A549 (cell line): ENCODE results near the gene NDUFB8. TPM values are rescaled to one million over a fixed set of nuclear protein-coding genes. Genes with fewer than 3 reads are reported as not detected.
A peak's percentile ranks its signal among the peaks of the same experiment; 100 is the strongest.

Experiments
- ATAC-seq, 2 experiments: fragments of 200-7000 bp in 1 of 2; fragments of >200 bp in 1 of 2; cut with Nextera tagmentation in 1 of 2; cut with Tn5 transposase in 1 of 2; 3 replicates each; pipeline versions ENCODE4 v1.8.0 to v1.9.1; 2018 to 2020; ENCODE audit warnings: mild to moderate bottlenecking in 1 of 2, moderate library complexity in 1 of 2
- CTCF ChIA-PET: fragments of 300-600 bp; sonication (Branson Sonifier 250); formaldehyde crosslinking; extraction: SDS; loops from one replicate; lab custom pipeline; 2021; ENCODE audit warnings: antibody characterized with exemption, inconsistent platforms; lab: Yijun Ruan, JAX
- POLR2A ChIA-PET: fragments of 350-600 bp; formaldehyde crosslinking; extraction: SDS; loops from one replicate; lab custom pipeline; 2021; ENCODE audit warnings: antibody characterized with exemption, inconsistent platforms; lab: Yijun Ruan, JAX
- DNase-seq, 2 experiments: peaks; one replicate each; pipeline versions ENCODE4 v3.0.0 to v3.0.0-alpha.2; 2011 to 2016; ENCODE audit warnings: low read depth in 1 of 2, low spot score in 1 of 2
- FAIRE-seq: peaks from 2 replicates; lab custom pipeline; 2011; peaks lifted over from hg19 to GRCh38; lab: Jason Lieb, UNC
- H3K27ac ChIP-seq, 2 experiments: fragments of >200 bp; sonication (Bioruptor Twin); formaldehyde crosslinking; 3 replicates each; pipeline ENCODE4 v1.5.1; 2016 to 2017
- H3K4me1 ChIP-seq: fragments of >200 bp; sonication (Bioruptor Twin); formaldehyde crosslinking; 3 replicates; pipeline ENCODE4 v1.6.1; 2016
- H3K4me2 ChIP-seq: fragments of >200 bp; sonication (Bioruptor Twin); formaldehyde crosslinking; 3 replicates; pipeline ENCODE4 v1.6.1; 2016
- H3K4me3 ChIP-seq: fragments of >200 bp; sonication (Bioruptor Twin); formaldehyde crosslinking; 3 replicates; pipeline ENCODE4 v1.5.1; 2016
- H3K9me3 ChIP-seq: fragments of >200 bp; sonication (Bioruptor Twin); formaldehyde crosslinking; 3 replicates; pipeline ENCODE4 v1.6.1; 2016
- ATOH8 ChIP-seq: fragments of 250-450 bp; sonication (Bioruptor Pico); IDR thresholded peaks from 2 replicates; pipeline ENCODE4 v1.5.0; 2020; ENCODE audit warnings: low read depth, mild to moderate bottlenecking, moderate library complexity
- CHD2 ChIP-seq: fragments of 150-350 bp; IDR thresholded peaks from 2 replicates; pipeline ENCODE4 v1.6.1; 2014; ENCODE audit warnings: low read length; ENCODE audit not compliant: partially characterized antibody
- ESRRA ChIP-seq: fragments of 150-350 bp; IDR thresholded peaks from 2 replicates; pipeline ENCODE4 v1.6.1; 2014; ENCODE audit warnings: mild to moderate bottlenecking, low read length, borderline replicate concordance
- FOXS1 ChIP-seq: fragments of 250-450 bp; sonication (Bioruptor Pico); IDR thresholded peaks from 2 replicates; pipeline ENCODE4 v1.5.0; 2020; ENCODE audit warnings: mild to moderate bottlenecking, moderate library complexity
- GATA3 ChIP-seq: IDR thresholded peaks from 2 replicates; pipeline ENCODE4 v1.6.1; 2012; ENCODE audit warnings: borderline replicate concordance
- HMGXB4 ChIP-seq: fragments of 250-450 bp; sonication (Bioruptor Pico); IDR thresholded peaks from 2 replicates; pipeline ENCODE4 v1.5.0; 2021; ENCODE audit warnings: mild to moderate bottlenecking, moderate library complexity, borderline replicate concordance
- JUNB ChIP-seq: fragments of >200 bp; sonication (Bioruptor Twin); formaldehyde crosslinking; IDR thresholded peaks from 2 replicates; pipeline ENCODE4 v1.6.1; 2016
- KDM5A ChIP-seq: fragments of 200-600 bp; sonication (generic); IDR thresholded peaks from 2 replicates; pipeline ENCODE4 v1.6.1; 2016; ENCODE audit warnings: antibody characterized with exemption, mild to moderate bottlenecking
- MAX ChIP-seq: IDR thresholded peaks from 2 replicates; pipeline ENCODE4 v1.6.1; 2012
- RCOR1 ChIP-seq: fragments of 150-350 bp; IDR thresholded peaks from 2 replicates; pipeline ENCODE4 v1.6.1; 2014; ENCODE audit warnings: antibody characterized with exemption, low read length, low read depth
- SMC3 ChIP-seq: fragments of >200 bp; sonication (Bioruptor Twin); formaldehyde crosslinking; IDR thresholded peaks from 3 replicates; pipeline ENCODE4 v1.6.1; 2018; ENCODE audit warnings: inconsistent platforms
- SREBF2 ChIP-seq: fragments of 450-650 bp; IDR thresholded peaks from 2 replicates; pipeline ENCODE4 v1.6.1; 2014; ENCODE audit warnings: mild to moderate bottlenecking, moderate library complexity
- ZFP36 ChIP-seq: fragments of 450-650 bp; IDR thresholded peaks from 2 replicates; pipeline ENCODE4 v1.6.1; 2014; ENCODE audit warnings: borderline replicate concordance; ENCODE audit not compliant: partially characterized antibody
- ZNF302 ChIP-seq: fragments of 250-450 bp; sonication (Bioruptor Pico); IDR thresholded peaks from 2 replicates; pipeline ENCODE4 v1.9.0; 2021; ENCODE audit warnings: inconsistent platforms, mild to moderate bottlenecking, moderate library complexity
- WGBS: methylation state at CpG from one replicate; pipeline ENCODE4 v1.1.6; 2017; ENCODE audit errors: missing lambda C conversion rate; 5-methylcytosine and 5-hydroxymethylcytosine counted together
- polyA plus RNA-seq, 4 experiments: library from polyadenylated mRNA; depleted of rRNA in 3 of 4; stranded (reverse); fragments of >200 nt; fragmentation: RNase III in 1 of 4; extraction: RNeasy Plus Mini Kit Qiagen cat#74134 plus additional on column Dnase treatment in 1 of 4; gene quantifications; 2 replicates in 3 of 4; 3 replicates in 1 of 4; pipeline ENCODE4 v1.2.3, GENCODE V29; 2011 to 2017

The NDUFB8 gene
- polyA plus RNA-seq, 2 of the 4 experiments (the other 2 are of a cell fraction): 221 to 333 TPM

GRCh38 chr10:100567249-100567648 is 37.6 kb upstream of the NDUFB8 start:
- no peaks in the 10 kb centered on the region for H3K9me3 ChIP-seq
- H3K4me1 ChIP-seq: 0 out of 3 replicates have a peak, but pooled peaks cover 2% of the 10 kb centered on the region
- CTCF ChIA-PET: interaction anchor here (0.6 to 13.5 kb wide), 4 partner anchors 20 to 311 kb away, joined by 3 to 289 read pairs (median 16); no protein-coding TSS in a partner anchor
- no peak overlapping the region for H3K4me3 ChIP-seq
- FAIRE-seq: no peak
- no peak for DNase-seq
- no peak overlapping the region for H3K4me2 ChIP-seq
- TF ChIP-seq SMC3: no peak
- no peak overlapping the region for H3K27ac ChIP-seq
- POLR2A ChIA-PET: no interaction called here
- peak in 1 of 2 experiments; percentile 19; a peak in 3 of 6 replicates for ATAC-seq
- 44% methylated on average over 11 of the region's 11 CpGs for WGBS

- H3K9me3 ChIP-seq: no peaks in the 10 kb centered on the region
- no peak overlapping the region for H3K4me2 ChIP-seq
- FAIRE-seq (no peak), ATAC-seq (no peak), DNase-seq (no peak)
- H3K4me3 ChIP-seq: no peak overlapping the region
- CTCF ChIA-PET: interaction anchor here (0.6 to 13.5 kb wide), 4 partner anchors 30 to 312 kb away, joined by 3 to 289 read pairs (median 16); partner anchors contain the start of gene HIF1AN
- peaks cover 7% of the 10 kb centered on the region; the same call in 2 of the 3 replicates for H3K4me1 ChIP-seq
- 40% methylated on average over 3 of the region's 3 CpGs for WGBS
- no peak overlapping the region for H3K27ac ChIP-seq
- TF ChIP-seq GATA3 (no peak), KDM5A (no peak), ZFP36 (no peak), HMGXB4 (CRISPR knock-in tag) (no peak), ATOH8 (CRISPR knock-in tag) (no peak), CHD2 (no peak)
- POLR2A ChIA-PET: interaction anchor here (1.1 kb wide), 1 partner anchor 31 kb away, joined by 4 read pairs; the partner anchor contains the start of gene HIF1AN
Measured at GRCh38 chr10:100566561-100566960, 36.9 kb upstream of the NDUFB8 start.

GRCh38 chr10:100565206-100565985 is 35.7 kb upstream of the NDUFB8 start:
- WGBS: 70% methylated on average over 9 of the region's 9 CpGs
- no peak overlapping the region for H3K27ac ChIP-seq
- TF ChIP-seq ESRRA (no peak), RCOR1 (no peak), ZNF302 (no peak), MAX (no peak), FOXS1 (CRISPR knock-in tag) (no peak), SREBF2 (no peak), JUNB (no peak)
- no peak for ATAC-seq
- CTCF ChIA-PET: interaction anchor here (0.9 to 13.5 kb wide), 6 partner anchors 14 to 313 kb away, joined by 3 to 289 read pairs (median 57); partner anchors contain the start of genes HIF1AN and PAX2
- no peak for DNase-seq
- H3K4me3 ChIP-seq: no peak overlapping the region
- no peaks in the 10 kb centered on the region for H3K9me3 ChIP-seq
- no peak for FAIRE-seq
- no peak overlapping the region for H3K4me2 ChIP-seq
- H3K4me1 ChIP-seq: peaks cover 7% of the 10 kb centered on the region; the same call in 2 of the 3 replicates
- POLR2A ChIA-PET: interaction anchor here (1.1 kb wide), 1 partner anchor 30 kb away, joined by 4 read pairs; the partner anchor contains the start of gene HIF1AN
